GM18873 (cell line): ENCODE results near the gene TPRN.
"Not testable (repeated sequence)": the region's sequence is repeated elsewhere in the genome, so short reads cannot be mapped to it uniquely, and the experiment has no call there.

Experiments
- ATAC-seq: cut with Tn5 transposase; IDR thresholded peaks from one replicate; pipeline ENCODE4 v1.9.1; 2021; ENCODE audit warnings: mild to moderate bottlenecking, moderate library complexity, moderate number of reproducible peaks; ENCODE audit not compliant: unreplicated experiment, low FRiP score

The TPRN gene, protein sequence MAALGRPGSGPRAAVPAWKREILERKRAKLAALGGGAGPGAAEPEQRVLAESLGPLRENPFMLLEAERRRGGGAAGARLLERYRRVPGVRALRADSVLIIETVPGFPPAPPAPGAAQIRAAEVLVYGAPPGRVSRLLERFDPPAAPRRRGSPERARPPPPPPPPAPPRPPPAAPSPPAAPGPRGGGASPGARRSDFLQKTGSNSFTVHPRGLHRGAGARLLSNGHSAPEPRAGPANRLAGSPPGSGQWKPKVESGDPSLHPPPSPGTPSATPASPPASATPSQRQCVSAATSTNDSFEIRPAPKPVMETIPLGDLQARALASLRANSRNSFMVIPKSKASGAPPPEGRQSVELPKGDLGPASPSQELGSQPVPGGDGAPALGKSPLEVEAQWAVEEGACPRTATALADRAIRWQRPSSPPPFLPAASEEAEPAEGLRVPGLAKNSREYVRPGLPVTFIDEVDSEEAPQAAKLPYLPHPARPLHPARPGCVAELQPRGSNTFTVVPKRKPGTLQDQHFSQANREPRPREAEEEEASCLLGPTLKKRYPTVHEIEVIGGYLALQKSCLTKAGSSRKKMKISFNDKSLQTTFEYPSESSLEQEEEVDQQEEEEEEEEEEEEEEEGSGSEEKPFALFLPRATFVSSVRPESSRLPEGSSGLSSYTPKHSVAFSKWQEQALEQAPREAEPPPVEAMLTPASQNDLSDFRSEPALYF

DNA sequence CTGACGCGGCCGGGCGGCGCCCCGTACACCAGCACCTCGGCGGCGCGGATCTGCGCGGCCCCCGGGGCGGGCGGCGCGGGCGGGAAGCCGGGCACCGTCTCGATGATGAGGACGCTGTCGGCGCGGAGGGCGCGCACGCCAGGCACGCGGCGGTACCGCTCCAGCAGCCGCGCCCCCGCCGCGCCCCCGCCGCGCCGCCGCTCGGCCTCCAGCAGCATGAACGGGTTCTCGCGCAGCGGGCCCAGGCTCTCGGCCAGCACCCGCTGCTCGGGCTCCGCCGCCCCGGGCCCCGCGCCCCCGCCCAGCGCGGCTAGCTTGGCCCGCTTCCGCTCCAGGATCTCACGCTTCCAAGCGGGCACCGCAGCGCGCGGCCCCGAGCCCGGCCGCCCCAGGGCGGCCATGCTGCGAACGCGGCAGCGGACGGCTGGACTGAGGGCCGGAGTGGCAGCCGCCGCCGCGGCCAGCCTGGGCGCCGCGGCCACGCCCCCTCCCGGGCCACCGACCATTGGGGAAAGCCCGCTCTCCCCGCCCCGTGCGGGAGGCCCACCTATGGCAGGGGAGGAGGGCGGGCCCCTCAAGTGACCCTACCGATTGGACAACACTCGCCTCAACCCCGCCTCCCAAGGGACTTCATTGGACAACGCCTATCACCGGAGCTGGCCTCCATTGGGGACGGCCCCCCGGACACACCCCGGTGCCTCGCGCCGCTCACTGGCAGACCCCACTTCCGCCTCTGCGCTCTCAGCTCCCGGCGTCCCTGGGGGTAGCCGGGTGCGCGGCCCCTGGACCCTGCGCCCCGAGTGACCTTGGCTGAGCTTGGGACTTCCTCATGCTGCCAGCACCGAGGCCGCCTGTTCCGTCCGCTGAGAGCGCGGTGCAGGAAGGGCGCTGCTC is at the start of gene TPRN:
TPRN (minus strand) TSS at position 431 of the 894 bp plus-strand sequence; CDS start at position 401, 30 bp downstream.
- peak; percentile 86 for ATAC-seq

DNA sequence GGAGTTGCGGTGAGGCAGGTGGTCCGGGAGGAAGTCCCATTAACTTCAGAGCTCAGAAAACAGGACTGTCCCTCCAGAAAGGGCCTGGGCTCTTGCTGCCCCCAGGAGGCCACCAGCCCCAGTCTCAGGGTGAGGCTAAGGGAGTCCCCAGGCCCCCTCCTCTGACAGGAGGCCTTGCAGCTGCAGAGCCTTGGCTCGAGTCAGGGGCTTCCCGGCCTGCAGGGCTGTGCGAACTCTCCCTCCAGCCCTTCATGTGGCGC is 47.3 kb upstream of the TPRN start:
- ATAC-seq: no peak

DNA sequence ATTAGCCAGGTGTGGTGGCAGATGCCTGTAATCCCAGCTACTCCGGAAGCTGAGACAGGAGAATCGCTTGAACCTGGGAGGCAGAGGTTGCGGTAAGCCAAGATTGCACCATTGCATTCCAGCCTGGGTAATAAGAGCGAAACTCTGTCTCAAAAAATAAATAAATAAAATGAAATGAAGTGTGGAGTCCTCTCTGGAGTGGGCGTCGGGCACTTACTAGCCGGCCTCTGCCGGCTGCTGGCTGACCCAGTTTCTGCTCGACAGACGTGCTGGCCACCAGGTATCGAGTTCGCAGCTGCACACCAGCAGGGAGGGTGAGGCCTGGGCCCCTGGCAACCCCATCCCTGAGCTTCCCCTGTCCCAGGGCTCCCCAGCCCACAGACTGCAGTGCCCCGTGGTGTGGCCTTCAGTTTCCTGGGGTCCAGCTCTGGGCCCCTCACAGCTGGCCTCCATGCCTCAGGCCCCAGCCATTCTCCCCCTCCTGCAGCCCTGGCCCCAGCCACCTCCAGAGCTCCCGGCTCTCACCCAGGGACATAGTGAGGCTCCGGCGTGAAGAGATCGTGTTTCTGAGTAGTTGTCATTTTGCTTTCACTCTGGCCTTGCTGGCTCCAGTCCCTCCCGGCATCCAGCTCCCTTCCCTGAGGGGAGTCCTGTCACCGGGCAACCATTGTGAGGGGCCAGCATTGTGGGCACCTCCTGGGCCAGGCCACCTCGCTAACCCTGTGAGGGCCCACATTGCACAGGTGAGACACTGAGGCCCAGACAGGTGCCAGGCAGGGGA is 46.8 kb upstream of the TPRN start:
- ATAC-seq: no peak

DNA sequence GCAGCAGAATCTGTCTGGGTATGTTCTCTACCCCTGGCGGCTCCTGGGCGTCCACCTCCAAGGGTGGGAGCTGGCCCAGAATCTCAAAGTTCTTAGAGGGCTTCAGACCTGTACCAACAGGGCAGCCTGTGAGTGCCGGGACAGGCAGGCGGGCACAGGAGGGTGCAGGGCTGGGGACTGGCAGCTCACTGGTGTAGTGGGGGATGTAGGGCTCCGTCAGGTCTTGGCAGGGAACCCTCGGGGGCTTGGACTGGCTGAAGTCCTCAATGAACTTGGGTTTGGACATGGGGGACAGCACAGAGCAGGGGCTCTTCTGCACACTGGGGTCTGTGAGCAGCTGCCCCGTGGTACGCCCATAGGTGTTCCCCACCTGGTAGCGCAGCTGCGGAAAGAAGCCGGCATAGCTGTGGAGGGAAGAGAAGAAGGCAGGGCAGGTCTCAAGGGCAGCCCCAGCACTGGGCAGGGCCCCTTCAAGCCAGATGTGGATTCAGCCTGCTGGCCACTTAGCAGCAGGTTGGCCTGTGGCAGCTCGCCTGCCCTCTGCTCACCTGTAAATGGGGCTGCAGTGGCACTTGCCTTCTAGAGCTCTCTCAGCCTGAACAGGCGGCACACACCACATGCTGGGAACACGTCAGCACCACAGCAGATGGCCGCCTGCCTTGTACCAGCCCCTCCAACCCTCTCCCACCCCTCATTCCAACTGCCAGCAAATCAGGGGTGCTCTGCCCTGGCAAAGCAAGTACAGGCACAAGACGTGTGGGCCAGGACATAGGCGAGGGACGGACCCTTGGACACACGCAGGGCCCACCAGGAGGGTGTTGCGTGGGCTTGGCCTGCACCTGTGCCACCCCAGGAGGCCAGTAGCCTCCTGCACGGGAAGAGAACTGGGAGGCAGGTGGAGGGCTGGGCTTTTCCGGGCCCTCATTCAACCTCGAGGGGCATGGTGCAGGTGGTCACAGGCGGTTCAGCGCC is 45.2 kb upstream of the TPRN start:
- ATAC-seq: no peak

DNA sequence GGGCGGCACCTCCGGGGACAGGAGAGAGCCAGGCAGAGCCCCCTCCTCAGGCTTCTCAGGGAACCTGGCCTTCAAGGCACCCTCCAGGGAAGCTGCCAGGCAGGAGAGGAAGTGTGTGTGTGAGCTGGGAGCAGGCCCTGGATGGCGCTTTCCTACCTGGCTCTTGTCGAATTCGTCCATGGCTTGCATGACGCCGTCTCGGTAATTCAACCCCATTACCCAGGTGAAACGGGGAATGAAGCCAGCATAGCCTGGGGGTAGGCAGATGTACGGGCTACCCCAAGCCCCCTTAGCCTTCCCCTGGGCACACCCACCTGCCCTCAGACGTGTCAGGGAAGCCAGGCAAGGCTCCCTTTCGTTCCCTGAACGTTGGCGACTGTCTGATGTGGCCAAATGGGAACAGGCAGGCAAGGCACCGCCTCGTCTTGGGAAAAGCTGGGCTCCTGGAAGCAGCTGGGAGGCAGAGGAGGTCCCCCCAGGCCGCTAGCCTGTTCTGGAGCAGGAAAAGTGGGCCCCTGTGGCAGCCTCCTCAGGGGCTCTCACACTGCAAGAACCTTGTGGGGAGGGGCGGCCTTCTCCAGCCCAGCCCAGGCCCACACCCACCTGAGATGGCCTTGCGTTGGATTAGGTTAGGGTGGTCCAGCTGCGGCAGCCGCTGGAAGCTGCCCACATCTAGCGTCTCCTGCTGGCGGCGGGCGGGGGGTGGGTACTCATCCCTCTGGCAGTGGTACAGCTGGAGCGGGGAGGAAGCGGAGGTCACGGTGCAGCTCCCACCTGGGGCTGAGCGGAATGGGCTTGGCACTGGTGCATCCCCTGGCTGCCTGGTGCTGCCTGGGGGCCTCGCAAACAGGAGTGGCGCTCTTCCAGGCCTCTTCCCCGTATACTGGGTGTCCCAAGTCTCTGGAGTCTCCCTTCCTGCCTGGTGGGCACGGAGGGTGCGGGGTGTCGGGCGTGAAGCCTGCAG is 44.2 kb upstream of the TPRN start:
- no peak for ATAC-seq

DNA sequence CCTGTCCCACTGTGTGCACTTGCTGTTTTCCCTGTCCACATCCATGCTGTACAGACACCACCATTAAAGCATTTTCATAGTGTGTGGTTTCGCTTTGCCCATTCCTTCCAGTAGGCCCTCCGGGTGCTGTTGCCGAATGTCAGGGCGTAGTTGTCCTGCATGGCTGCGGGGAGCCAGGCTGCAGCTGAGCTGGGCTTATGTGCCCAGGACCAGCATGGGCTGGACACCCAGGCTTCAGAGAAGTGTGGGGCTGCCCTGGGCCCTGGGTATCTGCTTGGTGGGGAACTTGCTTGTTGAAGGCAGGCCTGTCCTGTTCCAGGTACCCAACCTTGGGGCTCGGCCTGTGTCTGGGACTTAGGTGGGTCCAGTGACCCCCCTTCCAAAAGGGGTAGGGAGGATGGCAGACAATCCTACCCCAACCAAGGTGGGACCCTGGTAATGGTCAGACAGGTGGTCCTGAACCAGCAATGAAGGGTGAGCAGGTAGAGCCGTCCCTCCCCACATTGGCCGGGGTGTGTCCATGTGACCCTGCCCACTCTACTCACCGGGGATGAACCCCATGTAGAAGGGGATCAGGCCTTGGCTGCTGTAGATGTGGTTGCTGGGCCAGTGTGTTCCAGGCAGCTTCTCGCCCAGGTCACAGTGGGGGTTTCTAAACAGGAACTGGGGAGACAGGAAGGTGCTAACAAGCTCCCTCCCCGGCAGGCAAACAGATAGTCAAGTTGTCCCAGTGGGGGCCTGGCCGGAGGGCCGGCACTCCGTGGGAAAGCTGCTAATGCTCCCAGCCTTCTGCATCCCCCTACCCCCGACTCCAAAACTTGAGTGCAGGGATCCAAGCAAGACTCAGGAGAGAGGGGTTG is 43.3 kb upstream of the TPRN start:
- no peak for ATAC-seq

DNA sequence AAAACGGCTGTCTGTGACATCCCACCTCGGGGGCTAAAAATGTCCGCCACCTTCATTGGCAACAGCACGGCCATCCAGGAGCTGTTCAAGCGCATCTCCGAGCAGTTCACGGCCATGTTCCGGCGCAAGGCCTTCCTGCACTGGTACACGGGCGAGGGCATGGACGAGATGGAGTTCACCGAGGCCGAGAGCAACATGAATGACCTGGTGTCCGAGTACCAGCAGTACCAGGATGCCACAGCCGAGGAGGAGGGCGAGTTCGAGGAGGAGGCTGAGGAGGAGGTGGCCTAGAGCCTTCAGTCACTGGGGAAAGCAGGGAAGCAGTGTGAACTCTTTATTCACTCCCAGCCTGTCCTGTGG is 42.7 kb upstream of the TPRN start:
- not testable (repeated sequence) for ATAC-seq

DNA sequence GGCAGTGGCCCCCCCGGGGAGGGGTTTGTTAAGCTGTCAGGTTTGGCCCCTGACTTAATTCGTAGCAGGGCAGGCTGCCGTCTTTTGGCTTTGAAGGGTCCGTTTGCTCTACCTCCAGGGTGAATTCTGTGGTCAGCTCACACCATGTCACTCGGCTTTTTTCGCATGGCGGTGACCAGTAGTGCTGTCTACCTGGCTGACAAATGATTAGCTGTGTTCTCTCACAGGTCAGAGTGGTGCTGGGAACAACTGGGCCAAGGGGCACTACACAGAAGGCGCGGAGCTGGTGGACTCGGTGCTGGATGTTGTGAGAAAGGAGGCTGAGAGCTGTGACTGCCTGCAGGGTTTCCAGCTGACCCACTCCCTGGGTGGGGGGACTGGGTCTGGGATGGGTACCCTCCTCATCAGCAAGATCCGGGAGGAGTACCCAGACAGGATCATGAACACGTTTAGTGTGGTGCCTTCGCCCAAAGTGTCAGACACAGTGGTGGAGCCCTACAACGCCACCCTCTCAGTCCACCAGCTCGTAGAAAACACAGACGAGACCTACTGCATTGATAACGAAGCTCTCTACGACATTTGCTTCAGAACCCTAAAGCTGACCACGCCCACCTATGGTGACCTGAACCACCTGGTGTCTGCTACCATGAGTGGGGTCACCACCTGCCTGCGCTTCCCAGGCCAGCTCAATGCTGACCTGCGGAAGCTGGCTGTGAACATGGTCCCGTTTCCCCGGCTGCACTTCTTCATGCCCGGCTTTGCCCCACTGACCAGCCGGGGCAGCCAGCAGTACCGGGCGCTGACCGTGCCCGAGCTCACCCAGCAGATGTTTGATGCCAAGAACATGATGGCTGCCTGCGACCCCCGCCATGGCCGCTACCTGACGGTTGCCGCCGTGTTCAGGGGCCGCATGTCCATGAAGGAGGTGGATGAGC is 42.0 kb upstream of the TPRN start:
- no peak for ATAC-seq

DNA sequence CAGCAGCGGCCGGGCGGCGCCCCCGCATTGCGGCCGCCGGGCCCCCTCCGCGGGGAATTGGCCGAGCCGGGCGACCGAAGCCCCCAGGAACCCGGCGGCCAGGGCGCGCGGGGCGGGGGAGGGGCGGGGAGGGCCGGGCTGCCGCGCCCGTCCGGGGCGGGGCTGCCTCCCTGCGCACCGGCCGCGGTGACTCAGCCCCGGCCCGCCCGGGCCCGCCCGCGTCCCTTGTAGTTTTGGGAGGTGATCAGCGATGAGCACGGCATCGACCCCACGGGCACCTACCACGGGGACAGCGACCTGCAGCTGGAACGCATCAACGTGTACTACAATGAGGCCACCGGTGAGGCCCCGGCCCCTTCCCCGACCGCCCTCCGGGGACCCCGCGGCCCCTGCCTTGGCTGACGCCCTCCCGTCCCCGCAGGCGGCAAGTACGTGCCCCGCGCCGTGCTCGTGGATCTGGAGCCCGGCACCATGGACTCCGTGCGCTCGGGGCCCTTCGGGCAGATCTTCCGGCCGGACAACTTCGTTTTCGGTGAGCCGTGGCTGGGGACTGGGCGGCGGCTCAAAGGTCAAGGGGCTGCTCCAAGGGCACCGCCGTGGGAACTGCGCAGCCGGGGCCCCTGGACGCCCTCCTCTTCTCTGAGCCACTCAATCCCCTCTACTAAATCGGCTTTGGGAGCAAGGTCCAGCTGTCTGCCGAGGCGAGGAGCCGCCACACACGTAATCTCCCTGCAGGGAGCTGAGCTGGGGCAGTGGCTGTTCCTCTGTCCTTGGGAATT is 41.1 kb upstream of the TPRN start:
- ATAC-seq: peak; percentile 3

DNA sequence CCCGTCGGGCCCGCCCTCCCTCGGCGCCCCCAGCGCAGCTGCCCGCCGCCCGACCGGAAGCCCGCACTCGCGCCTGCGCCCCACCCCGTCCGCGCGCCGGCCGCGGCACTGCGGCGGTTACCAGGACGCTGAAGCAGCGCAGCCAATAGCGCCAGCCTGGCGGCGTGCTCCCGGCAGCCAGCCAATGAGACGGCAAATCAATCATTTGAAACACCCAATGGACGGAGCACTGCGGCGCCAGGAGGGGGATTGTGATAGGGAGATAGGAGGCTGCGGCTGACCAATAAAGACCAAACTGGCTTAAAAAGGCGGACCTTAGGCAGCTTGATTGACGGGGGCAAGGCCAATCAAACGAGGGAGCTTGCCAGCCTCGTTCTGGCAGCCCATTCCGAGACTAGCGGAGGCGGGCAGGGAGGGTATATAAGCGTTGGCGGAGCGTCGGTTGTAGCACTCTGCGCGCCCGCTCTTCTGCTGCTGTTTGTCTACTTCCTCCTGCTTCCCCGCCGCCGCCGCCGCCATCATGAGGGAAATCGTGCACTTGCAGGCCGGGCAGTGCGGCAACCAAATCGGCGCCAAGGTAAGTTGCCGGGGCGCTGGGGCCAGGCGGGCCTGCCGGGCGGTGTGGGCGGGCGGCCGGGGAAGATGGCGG is 40.4 kb upstream of the TPRN start, which contains the start of gene TUBB4B:
TUBB4B (plus strand) TSS at position 447 of the 649 bp plus-strand sequence; CDS start at position 521, 74 bp downstream.
- ATAC-seq: peak; percentile 77

DNA sequence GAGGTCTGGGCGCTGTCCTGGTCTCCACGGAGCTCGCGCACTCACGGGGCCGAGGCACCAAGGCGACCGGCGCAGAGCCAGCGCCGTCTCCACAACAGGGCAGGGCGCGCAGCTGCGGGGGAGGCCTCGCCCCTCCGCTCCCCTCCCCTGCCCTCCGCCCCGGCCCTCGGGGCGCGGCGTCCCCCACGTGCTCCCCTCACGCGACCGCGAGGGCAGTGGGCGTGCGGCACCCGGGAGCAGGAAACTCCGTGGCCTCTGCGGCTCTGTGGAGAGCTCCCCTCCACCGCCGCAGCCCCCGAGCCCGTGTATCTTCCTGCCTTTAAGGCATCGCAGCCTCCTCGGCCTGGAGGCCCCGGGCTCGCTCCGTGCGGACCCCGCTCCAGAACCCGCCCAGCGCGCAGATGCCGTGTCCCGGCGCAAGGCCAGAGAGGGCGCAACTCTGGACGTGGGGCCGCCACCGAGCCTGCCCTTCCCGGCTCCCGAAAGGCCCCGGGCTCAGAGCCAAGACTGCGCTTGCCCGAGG is 39.8 kb upstream of the TPRN start:
- ATAC-seq: peak; percentile 7

DNA sequence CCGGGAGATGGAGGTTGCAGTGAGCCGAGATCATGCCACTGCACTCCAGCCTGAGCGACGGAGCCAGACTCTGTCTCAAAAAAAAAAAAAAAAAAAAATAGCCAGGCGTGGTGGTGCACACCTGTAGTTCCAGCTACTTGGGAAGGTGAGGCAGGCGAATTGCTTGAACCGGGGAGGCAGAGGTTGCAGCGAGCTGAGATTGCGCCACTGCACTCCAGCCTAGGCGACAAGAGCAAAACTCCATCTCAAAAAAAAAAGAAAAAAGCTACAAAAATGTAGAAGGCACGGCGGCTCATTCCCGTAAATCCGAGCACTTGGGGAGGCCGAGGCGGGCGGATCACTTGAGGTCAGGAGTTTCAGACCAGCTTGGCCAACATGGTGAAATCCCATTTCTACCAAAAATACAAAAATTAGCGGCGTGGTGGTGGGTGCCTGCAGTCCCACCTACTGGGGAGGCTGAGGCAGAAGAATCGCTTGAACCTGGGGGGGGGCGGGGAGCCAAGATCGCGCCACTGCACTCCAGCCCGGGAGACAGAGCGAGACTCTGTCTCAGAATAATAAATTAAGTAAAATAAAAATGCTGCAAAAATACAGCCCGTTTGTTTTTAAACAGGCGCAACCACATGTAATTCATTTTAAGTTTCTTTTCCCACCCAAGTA is 39.1 kb upstream of the TPRN start:
- ATAC-seq: not testable (repeated sequence)

DNA sequence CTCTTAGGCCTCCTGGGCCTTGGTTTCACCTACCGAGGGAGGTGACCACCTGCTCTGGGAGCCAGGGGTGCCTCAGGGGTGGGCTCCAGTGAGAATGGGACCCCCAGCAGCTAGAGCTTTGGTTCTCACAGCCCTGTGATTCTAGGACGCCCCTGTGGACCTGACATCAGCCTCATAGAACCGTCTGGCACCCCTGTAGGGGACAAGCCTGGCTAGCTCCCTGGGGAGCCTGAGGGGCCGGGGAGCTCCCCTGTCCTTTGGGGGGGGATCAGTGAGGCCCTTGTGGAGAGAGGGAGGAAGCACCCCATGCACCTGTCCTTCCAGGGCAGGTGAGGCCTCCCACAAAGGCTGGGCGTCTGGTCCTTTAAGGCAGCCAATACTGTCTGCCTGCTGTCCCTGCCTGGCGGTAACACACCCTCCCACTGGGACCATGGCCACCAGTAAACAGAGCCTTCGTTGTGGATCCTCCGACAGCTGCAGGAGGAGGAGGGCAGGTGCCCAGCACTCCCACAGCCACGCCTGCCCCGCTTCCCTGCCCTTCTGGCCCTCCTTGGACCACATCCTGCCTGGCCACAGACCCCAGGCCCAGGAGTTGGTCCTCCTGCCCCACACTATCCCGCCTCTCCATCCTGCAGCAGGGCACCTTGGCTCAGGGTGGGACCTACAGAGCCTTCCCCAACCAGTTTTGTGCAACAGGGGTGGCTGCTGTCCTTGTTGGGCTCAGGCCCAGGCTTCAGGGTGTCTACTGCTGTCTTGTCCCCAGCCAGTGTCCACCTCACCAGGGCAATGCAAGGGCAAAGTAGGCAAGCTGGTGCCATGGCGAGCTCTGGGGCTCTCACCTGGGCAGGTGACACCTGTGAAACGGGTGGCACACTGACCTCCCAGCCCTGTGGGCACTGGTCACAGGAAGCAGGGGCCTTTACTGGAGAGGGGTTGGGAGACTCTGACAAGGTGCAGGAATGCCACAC is 37.5 kb upstream of the TPRN start:
- ATAC-seq: no peak
